Measurements from ENCODE around the gene INTS6. TPM values are rescaled to one million over a fixed set of nuclear protein-coding genes. Genes with fewer than 3 reads are reported as not detected.
"Not testable (repeated sequence)": the region's sequence is repeated elsewhere in the genome, so short reads cannot be mapped to it uniquely, and the experiment has no call there.

Gene INTS6
- total RNA-seq, 1 donor from 2014 or later: 58.4 TPM

DNA sequence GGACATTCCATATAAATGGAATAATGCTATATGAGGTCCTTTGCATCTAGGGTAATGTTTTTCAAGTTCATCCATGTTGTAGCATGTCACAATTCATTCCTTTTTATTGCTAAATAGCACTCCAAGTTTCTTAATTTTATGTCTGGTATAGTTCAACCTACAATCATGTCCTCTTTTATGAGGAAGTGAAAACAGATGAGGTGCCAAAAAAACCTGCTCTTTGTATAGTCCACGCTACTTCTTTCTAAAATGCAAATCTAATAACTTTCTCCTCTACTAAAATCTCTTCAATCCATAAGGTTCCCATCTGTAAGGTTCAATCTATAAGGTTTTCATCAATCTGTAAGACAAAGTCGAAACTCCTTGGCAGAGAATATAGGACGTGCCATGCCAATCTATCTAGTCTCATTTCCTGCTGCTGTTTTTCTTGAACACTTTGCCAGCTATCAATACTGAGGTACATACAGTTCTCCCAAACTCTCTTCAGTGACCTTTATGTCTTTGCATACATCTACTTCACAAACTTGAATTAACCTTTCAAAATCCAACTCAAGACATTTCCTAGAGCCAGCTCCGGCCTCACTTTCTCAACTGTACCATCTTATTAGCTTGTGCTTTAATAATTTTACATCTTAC lies 33.7 kb downstream of the INTS6 start:
- intact Hi-C loops (cut with micrococcal nuclease): no loop called here

- intact Hi-C loops (cut with micrococcal nuclease): no loop called here
Observed at GRCh38 chr13:51417716-51418115, 35.1 kb downstream of the INTS6 start.

- intact Hi-C loops (cut with micrococcal nuclease): no loop called here
Observed at GRCh38 chr13:51416107-51416506, 36.7 kb downstream of the INTS6 start.

DNA sequence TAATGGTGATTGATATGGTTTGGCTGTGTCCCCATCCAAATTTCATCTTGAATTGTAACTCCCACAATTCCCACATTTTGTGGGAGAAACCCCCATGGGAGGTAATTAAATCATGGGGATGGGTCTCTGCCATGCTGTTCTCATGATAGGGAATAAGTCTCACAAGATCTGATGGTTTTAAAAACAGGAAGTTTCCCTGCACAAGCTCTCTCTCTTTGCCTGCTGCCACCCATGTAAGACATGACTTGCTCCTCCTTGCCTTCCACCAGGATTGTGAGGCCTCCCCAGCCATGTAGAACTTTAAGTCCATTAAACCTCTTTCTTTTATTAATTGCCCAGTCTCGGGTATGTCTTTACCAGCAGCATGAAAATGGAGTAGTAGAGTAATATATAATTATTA lies 37.5 kb downstream of the INTS6 start:
- intact Hi-C loops (cut with micrococcal nuclease): not testable (repeated sequence)

GRCh38 chr13:51412431-51412830 lies 40.4 kb downstream of the INTS6 start:
- intact Hi-C loops (cut with micrococcal nuclease): no loop called here

DNA sequence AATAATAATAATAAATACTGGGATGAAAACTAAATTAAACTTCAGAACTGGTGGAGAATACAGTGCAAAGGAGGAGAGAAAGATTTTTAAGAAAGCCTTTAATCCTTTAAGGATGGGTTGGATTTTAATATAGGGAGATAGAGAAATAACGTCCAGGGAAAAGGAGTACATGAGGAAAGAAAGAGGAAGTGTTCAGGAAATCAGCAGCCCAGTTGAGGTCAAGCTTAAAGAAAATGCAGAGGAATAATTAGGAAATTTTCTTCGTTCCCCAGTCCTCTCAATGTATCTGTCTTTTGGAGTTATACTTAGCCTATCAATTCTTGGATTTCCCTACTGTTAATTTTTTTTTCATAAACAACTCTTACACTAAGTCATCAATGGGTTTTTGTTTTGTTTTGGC lies 47.7 kb downstream of the INTS6 start:
- intact Hi-C loops (cut with micrococcal nuclease): no loop called here

- intact Hi-C loops (cut with micrococcal nuclease): no loop called here
Observed at GRCh38 chr13:51397262-51397941, 55.4 kb downstream of the INTS6 start.

- intact Hi-C loops (cut with micrococcal nuclease): no loop called here
Observed at GRCh38 chr13:51396352-51396751, 56.5 kb downstream of the INTS6 start.

DNA sequence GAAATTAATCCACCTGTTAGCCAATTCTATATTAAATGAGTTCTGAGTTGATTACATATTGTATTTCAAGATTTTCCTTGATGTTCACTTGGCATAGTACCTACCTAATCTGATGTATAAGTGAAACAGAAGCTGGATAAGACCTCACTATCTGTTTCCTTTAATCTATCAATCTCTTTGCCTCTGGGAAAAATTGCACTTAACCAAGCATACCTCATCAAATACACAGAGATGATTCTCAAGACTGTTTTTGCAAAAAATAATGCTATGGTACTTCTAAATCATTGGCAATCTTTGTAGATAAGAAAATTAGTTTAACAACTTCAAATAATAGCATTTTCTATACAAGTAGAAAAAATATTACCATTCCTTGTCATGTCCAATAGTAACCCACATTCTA lies 58.1 kb downstream of the INTS6 start:
- intact Hi-C loops (cut with micrococcal nuclease): no loop called here

DNA sequence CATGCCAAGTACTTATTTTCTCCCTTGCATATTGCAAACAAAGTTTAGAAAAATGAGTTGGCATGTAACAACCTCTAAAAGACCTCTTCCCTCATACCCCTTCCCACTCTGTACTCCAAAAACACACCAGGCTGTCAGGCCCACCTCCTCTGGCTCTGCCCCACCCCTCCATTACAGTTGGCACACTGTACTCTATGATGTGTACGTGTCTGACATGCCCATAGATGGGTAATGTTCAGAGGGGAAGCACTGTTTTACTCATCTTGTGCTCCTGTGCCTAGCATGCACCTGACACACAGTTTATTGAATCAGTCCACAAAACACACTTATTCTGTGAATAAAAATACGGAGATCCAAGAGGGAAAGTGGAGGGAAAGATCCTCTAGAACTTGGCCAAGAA lies 67.7 kb downstream of the INTS6 start:
- intact Hi-C loops (cut with micrococcal nuclease): no loop called here

DNA sequence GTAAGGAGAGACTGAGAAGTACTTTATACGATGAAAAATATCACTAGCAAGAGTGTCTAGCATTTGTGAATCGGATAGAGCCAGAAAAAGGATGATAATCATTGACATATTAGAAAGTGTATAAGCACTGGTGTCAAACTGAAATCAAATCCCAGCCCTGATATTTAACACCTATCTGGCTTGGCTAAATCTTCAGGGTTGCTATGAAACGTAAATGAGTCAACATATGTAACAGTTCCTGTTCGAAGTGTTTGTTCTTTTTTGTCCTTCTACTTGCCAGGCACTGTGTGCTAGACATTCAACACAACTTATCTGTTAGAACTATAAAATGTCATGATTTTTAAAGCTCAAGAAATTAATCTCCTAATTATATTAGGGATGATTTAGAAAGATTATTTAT lies 72.6 kb downstream of the INTS6 start:
- intact Hi-C loops (cut with micrococcal nuclease): no loop called here

DNA sequence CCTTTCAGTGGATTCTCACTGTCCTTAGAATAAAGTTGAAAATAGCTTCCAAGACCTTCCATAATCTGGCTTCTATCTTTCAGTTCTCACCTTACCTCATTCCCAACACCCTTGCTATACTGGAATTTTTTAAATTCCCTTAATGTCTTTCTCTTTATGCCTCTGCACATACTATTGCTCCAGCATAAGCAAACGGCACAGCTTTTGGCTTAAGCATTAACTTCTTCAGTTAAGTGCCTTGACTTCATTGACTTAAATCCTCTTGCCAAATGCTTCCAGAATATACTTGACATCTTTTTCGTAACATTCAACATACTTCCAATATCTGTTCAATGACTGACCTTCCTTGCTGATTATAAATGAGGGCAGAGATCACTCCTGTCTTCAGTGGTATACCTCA lies 79.4 kb downstream of the INTS6 start:
- intact Hi-C loops (cut with micrococcal nuclease): no loop called here

- intact Hi-C loops (cut with micrococcal nuclease): no loop called here
Observed at GRCh38 chr13:51371768-51372399, 81.0 kb downstream of the INTS6 start.

DNA sequence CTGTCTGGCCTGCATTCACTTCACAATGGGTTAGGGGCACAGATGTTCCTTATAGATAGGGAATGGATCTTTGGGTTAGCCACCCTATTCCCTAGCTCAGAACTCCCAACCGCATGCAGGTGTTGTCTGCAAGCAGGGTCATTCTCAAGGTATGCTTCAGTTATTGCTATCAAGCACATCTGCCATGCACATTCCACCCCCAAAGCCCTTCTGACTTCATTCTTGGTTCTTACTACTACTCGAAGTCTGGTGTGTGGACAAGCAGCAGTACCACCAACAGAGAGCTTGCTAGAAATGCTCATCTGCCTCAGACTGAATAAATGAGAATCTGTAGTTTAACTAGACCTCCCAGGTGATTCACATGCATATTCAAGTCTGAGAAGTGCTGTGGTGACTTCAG lies 82.0 kb downstream of the INTS6 start:
- intact Hi-C loops (cut with micrococcal nuclease): no loop called here

DNA sequence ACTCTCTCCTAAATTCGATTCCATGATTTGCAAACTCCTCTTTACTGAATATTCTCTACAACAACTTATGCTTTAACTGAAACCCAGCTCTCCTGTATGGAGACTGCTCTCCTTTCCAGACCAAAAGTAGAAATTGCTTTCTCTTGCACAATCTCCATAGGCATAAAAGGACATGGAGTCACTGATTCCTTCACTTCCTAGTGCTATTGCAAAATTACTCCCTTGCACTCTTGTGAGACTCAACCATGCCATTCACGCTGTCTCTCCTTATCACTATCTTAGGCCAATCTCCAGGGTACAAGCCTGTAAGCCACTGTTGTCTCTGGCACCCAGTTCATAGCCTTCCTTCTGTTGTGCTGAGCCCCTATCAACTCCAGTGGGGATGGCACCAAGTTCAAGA lies 82.7 kb downstream of the INTS6 start:
- intact Hi-C loops (cut with micrococcal nuclease): no loop called here

GRCh38 chr13:51364404-51365008 lies 88.3 kb downstream of the INTS6 start:
- intact Hi-C loops (cut with micrococcal nuclease): no loop called here

- intact Hi-C loops (cut with micrococcal nuclease): no loop called here
Observed at GRCh38 chr13:51363625-51364024, 89.2 kb downstream of the INTS6 start.

DNA sequence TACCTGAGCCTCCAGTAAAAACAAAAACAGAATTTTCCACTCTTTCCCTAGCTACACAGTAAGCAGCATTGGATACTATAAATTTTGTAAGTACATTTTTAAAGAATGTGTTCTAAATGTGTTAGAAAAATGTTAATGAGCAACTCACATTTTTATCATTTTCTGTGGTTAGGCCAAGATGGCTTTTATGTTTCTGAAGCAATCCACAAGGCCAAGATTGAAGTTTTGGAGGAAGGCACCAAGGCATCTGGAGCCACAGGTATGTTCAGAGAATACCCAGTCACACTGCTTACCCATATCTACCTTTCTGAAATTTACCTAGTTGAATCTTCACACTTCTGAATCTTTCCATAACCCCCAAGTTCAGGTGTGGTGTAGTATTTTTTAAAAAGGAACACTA lies 91.7 kb downstream of the INTS6 start:
- intact Hi-C loops (cut with micrococcal nuclease): no loop called here

- intact Hi-C loops (cut with micrococcal nuclease): no loop called here
Observed at GRCh38 chr13:51360489-51360888, 92.3 kb downstream of the INTS6 start.

- intact Hi-C loops (cut with micrococcal nuclease): no loop called here
Observed at GRCh38 chr13:51359352-51359751, 93.5 kb downstream of the INTS6 start.

DNA sequence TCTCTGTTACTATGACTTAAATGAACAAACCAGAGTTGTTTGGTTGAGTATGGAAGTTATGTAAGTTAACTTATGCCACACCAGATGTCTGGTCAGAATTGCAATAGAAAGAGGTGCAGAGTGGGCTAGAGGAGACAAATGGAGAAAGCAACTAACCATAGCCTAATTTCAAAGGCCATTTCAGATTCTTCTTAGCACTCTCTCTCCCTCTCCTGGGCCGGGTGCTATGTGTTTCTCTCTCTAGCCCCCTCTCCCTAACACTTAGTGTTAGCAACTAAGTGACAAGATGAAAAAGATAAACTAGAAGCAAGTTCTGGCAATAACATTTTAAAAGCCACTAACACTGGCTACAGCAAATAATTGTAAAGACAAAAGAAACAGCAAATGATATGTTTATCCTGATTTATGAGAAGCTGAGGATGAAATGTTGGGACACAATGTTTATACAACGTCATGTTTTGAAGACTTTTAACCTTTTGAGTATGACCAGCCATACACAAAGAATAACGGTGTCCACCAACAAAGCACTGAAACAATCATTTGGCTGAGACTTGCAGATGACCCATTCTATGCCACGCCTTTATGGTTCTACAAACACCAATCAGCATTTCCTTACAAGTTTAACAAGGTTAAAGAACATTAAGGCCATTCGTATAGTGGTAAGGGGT lies 94.8 kb downstream of the INTS6 start:
- intact Hi-C loops (cut with micrococcal nuclease): no loop called here

GRCh38 chr13:51355217-51355616 lies 97.6 kb downstream of the INTS6 start:
- intact Hi-C loops (cut with micrococcal nuclease): no loop called here

Data from T-helper 2 cell treated with Interferon-gamma antibody and Interleukin-4, amounts not matched to agents 100 ng/mL and 5 ng/mL, for 36 hours (primary cell).